Right lobe of liver (tissue), 4 donors: ENCODE measurements around the gene DNAL1.
A peak's percentile ranks its signal among the peaks of the same experiment; 100 is the strongest.

Source experiments
- POLR2A ChIP-seq: fragments of 450-650 bp; IDR thresholded peaks from one replicate; pipeline ENCODE4 v1.6.1; 2017; ENCODE audit warnings: antibody characterized with exemption, mild to moderate bottlenecking
- TF ChIP-seq, protein P1 (sequence below), 4 donors: fragments of 200-600 bp in 3 of 4; fragments of 450-650 bp in 1 of 4; IDR thresholded peaks; one replicate each; pipeline versions ENCODE4 v1.5.1 to v1.8.0; 2016 to 2022; ENCODE audit warnings: antibody characterized with exemption in 4 of 4, mild to moderate bottlenecking in 2 of 4
- donor health status: DM: no; HTN: no; CAD: no.
- donor health status: DM: no; HTN: no; CAD: no.
- donor health status: DM: no; HTN: yes; CAD: no.

DNA sequence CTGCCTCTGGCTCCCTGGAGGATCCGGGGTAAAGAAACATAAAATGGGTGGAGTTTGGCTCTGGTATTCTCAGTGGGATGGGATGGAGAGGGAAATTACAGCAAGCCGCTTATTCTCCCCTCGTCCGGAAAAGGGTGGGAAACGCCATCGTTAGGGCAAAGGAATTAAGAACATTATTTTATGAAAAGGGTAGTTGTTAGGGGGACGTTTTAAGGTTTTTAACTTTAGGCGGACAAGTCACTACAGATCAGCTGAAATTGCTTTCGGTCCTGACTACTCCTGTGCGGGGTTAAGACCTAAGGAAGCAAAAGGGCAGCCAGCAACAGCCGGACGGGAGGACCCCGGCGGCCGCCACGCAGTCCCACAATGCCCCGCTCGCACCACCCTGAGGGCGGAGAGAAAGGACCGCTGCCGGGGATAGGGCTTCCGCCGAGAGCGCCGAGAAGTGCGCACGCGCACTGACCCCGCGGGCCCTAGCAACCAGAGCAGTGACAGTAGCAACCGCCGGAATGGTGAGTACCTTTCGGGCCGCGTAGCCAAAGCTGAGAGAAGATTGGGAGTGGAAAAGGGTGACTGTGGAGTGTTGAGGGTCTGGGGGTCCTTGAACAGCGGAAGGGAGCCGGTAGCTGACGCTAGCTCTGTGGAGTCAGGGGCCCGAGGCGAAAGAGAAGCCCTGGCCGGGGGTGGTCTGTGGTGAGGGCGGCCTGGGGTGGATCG lies at the start of gene DNAL1:
- TF ChIP-seq, protein P1, sequence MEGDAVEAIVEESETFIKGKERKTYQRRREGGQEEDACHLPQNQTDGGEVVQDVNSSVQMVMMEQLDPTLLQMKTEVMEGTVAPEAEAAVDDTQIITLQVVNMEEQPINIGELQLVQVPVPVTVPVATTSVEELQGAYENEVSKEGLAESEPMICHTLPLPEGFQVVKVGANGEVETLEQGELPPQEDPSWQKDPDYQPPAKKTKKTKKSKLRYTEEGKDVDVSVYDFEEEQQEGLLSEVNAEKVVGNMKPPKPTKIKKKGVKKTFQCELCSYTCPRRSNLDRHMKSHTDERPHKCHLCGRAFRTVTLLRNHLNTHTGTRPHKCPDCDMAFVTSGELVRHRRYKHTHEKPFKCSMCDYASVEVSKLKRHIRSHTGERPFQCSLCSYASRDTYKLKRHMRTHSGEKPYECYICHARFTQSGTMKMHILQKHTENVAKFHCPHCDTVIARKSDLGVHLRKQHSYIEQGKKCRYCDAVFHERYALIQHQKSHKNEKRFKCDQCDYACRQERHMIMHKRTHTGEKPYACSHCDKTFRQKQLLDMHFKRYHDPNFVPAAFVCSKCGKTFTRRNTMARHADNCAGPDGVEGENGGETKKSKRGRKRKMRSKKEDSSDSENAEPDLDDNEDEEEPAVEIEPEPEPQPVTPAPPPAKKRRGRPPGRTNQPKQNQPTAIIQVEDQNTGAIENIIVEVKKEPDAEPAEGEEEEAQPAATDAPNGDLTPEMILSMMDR (IDR thresholded peaks at IDR 0.05), result no peak
- peak; percentile 73 for TF ChIP-seq POLR2A
